HCT116 (cell line): ENCODE data around the gene ISCA1. TPM values are rescaled to one million over a fixed set of nuclear protein-coding genes. Genes with fewer than 3 reads are reported as not detected.

Experiments used
- ATAC-seq: fragments of 200-7000 bp; cut with Tn5 transposase; 2 replicates; pipeline ENCODE4 v1.9.1; 2020; ENCODE audit warnings: mild to moderate bottlenecking, moderate library complexity
- BruUV-seq: library from RNA; stranded (reverse); fragments of 400-500 nt; replicated peaks from 2 replicates; lab custom pipeline; 2021; lab: Mats Ljungman, UMichigan
- CTCF ChIA-PET: fragments of 300-600 bp; sonication (Branson Sonifier 250); formaldehyde crosslinking; loops from one replicate; lab custom pipeline; 2021; ENCODE audit warnings: antibody characterized with exemption; lab: Charles Lee
- POLR2A ChIA-PET: fragments of 300-600, 350-600 bp; sonication (Branson Sonifier 250); formaldehyde crosslinking; loops from one replicate; lab custom pipeline; 2021; ENCODE audit warnings: antibody characterized with exemption; lab: Charles Lee
- RAD21 ChIA-PET, 2 experiments: fragments of 300-600 bp; sonication (Branson Sonifier 250); formaldehyde crosslinking; loops; one replicate each; lab custom pipeline; 2023; ENCODE audit warnings: low total read pairs in 2 of 2; ENCODE audit not compliant: uncharacterized antibody in 2 of 2, unreplicated experiment in 2 of 2, low non-redundant PET in 1 of 2; lab: Charles Lee
- DNase-seq: peaks from one replicate; pipeline ENCODE4 v3.0.0-alpha.2; 2010; ENCODE audit warnings: low read depth, low spot score
- H2AFZ ChIP-seq: fragments of 200-600 bp; shearing (Covaris generic), sonication (generic); 2 replicates; pipeline ENCODE4 v1.6.1; 2017; ENCODE audit warnings: low read depth, mixed run types, mixed read lengths, antibody characterized with exemption, low read length; ENCODE audit not compliant: poor library complexity, severe bottlenecking
- H3K27ac ChIP-seq: 2 replicates; pipeline ENCODE4 v1.5.1; 2012; ENCODE audit warnings: low read depth, low read length
- H3K27me3 ChIP-seq: fragments of 200-600 bp; sonication (generic); 2 replicates; pipeline ENCODE4 v1.6.1; 2016; ENCODE audit warnings: mixed run types, low read length, mixed read lengths; ENCODE audit not compliant: insufficient read depth
- H3K36me3 ChIP-seq, 2 experiments: fragments of 200-500 bp in 1 of 2; fragments of 200-600 bp in 1 of 2; sonication (Bioruptor generic) in 1 of 2; sonication (generic) in 1 of 2; 2 replicates each; pipeline versions ENCODE4 v1.5.1 to v1.6.1; 2014 to 2016; ENCODE audit warnings: low read length in 2 of 2, inconsistent platforms in 1 of 2, mixed read lengths in 1 of 2, mixed run types in 1 of 2; ENCODE audit not compliant: insufficient read depth in 2 of 2, control insufficient read depth in 1 of 2
- H3K4me1 ChIP-seq, 2 experiments: fragments of 200-600 bp in 1 of 2; sonication (generic) in 1 of 2; 2 replicates each; pipeline versions ENCODE4 v1.5.1 to v1.6.1; 2012 to 2017; ENCODE audit warnings: low read length in 2 of 2, inconsistent platforms in 1 of 2, mild to moderate bottlenecking in 1 of 2, mixed read lengths in 1 of 2, mixed run types in 1 of 2, moderate library complexity in 1 of 2; ENCODE audit not compliant: insufficient read depth in 2 of 2, control insufficient read depth in 1 of 2
- H3K4me2 ChIP-seq: fragments of 200-600 bp; sonication (generic); 2 replicates; pipeline ENCODE4 v1.6.1; 2017; ENCODE audit warnings: mixed run types, low read length, mixed read lengths
- H3K4me3 ChIP-seq, 2 experiments: fragments of 200-600 bp in 1 of 2; sonication (generic) in 1 of 2; replicated peaks in 1 of 2; 2 replicates each; pipeline ENCODE4 v1.5.1; 2011 to 2016; ENCODE audit warnings: low read length in 2 of 2, control low read depth in 1 of 2, low read depth in 1 of 2, mild to moderate bottlenecking in 1 of 2, mixed read lengths in 1 of 2, mixed run types in 1 of 2
- H3K79me2 ChIP-seq: fragments of 200-600 bp; sonication (generic); 2 replicates; pipeline ENCODE4 v1.6.1; 2017; ENCODE audit warnings: mild to moderate bottlenecking, mixed run types, low read length, moderate library complexity, mixed read lengths; ENCODE audit not compliant: insufficient read depth
- H3K9ac ChIP-seq: fragments of 200-600 bp; sonication (generic); 2 replicates; pipeline ENCODE4 v1.6.1; 2016; ENCODE audit warnings: low read length, mixed read lengths
- H3K9me2 ChIP-seq: fragments of 200-600 bp; sonication (generic), shearing (Covaris generic); 2 replicates; pipeline ENCODE4 v1.6.1; 2017; ENCODE audit warnings: mixed run types, mild to moderate bottlenecking, moderate library complexity; ENCODE audit not compliant: insufficient read depth
- H3K9me3 ChIP-seq, 2 experiments: fragments of 200-500 bp in 1 of 2; fragments of 200-600 bp in 1 of 2; sonication (Bioruptor generic) in 1 of 2; sonication (generic) in 1 of 2; 2 replicates each; pipeline ENCODE4 v1.6.1; 2014 to 2017; ENCODE audit warnings: low read length in 2 of 2, mixed read lengths in 2 of 2, inconsistent platforms in 1 of 2, low read depth in 1 of 2, mild to moderate bottlenecking in 1 of 2, mixed run types in 1 of 2, moderate library complexity in 1 of 2; ENCODE audit not compliant: control insufficient read depth in 1 of 2, insufficient read depth in 1 of 2
- H4K20me1 ChIP-seq: fragments of 200-600 bp; sonication (generic), shearing (Covaris generic); 2 replicates; pipeline ENCODE4 v1.6.1; 2017; ENCODE audit warnings: mixed run types, mild to moderate bottlenecking, moderate library complexity; ENCODE audit not compliant: insufficient read depth
- CBX3 ChIP-seq: IDR thresholded peaks from 2 replicates; pipeline ENCODE4 v1.6.1; 2012; ENCODE audit warnings: low read depth
- EZH2phosphoT487 ChIP-seq: fragments of 200-600 bp; IDR thresholded peaks from 2 replicates; pipeline ENCODE4 v1.6.1; 2018; ENCODE audit warnings: antibody characterized with exemption, borderline replicate concordance
- MAX ChIP-seq: IDR thresholded peaks from 2 replicates; pipeline ENCODE4 v1.6.1; 2012
- POLR2A ChIP-seq: IDR thresholded peaks from 2 replicates; pipeline ENCODE4 v1.7.0; 2011; ENCODE audit warnings: borderline replicate concordance; ENCODE audit not compliant: insufficient read depth, insufficient read length; ENCODE audit errors: extremely low read depth
- SIN3A ChIP-seq: IDR thresholded peaks from 2 replicates; pipeline ENCODE4 v1.6.1; 2012; ENCODE audit warnings: low read depth
- TCF7L2 ChIP-seq: IDR thresholded peaks from 2 replicates; pipeline ENCODE4 v1.7.0; 2011; ENCODE audit warnings: borderline replicate concordance, inconsistent platforms; ENCODE audit not compliant: insufficient read depth, insufficient read length; ENCODE audit errors: extremely low read depth
- ZFX ChIP-seq: fragments of 450-650 bp; IDR thresholded peaks from 2 replicates; pipeline ENCODE4 v1.6.1; 2017
- intact Hi-C: fragments of 100-400 bp; cut with micrococcal nuclease; formaldehyde crosslinking; loops from 2 replicates; pipeline ENCODE4 v1.10.0; 2022
- total RNA-seq: library from RNA; stranded (reverse); gene quantifications from one replicate; pipeline ENCODE4 v1.2.1, GENCODE V29; 2021; ENCODE audit not compliant: unreplicated experiment
- TF ChIP-seq, protein P1 (sequence below), 3 experiments: fragments of 200-600 bp in 1 of 3; sonication (generic) in 1 of 3; IDR thresholded peaks in 2 of 3; conservative IDR thresholded peaks in 1 of 3; 2 replicates each; pipeline ENCODE4 v1.5.1; 2012 to 2017; ENCODE audit warnings: low read depth in 2 of 3, low read length in 2 of 3, antibody characterized with exemption in 1 of 3, borderline replicate concordance in 1 of 3, control low read depth in 1 of 3, mild to moderate bottlenecking in 1 of 3, mixed read lengths in 1 of 3, mixed run types in 1 of 3, moderate library complexity in 1 of 3; ENCODE audit not compliant: insufficient read depth in 1 of 3

ISCA1 gene
- total RNA-seq, 1 experiment from 2014 or later: 25.7 TPM

DNA sequence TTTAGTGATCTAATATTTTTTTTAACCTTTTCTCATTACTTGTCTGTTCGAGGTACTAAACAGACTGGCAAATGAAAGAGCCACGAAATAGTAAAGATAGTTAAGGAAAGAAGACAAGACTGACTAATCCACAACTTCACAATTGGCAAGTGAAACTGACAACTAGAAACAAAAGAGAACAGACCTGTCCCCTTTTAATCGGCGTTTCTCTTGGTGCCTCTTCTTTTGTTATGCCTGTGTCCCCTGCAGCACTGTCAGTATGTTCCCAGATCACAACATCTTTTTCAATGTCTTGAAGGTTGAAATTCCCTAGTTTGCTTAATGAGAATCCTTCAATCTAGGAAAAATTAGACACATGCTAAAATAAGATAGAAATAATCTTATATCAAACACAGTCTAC, 45.8 kb upstream of the ISCA1 start:
- Histone ChIP-seq H3K9ac (no peak overlapping the region), H3K4me2 (no peak overlapping the region), H2AFZ (no peak overlapping the region), H3K9me3 (no peaks in the 10 kb centered on the region), H3K27ac (no peak overlapping the region), H3K79me2 (no peaks in the 10 kb centered on the region), H3K4me1 (no peaks in the 10 kb centered on the region), H3K9me2 (no peaks in the 10 kb centered on the region), H3K27me3 (no peaks in the 10 kb centered on the region), H4K20me1 (no peaks in the 10 kb centered on the region), H3K36me3 (peaks cover 26 to 35% of the 10 kb centered on the region in 2 experiments), H3K4me3 (no peak overlapping the region)
- ATAC-seq: no peak
- intact Hi-C loops: no loop called here
- no peak for TF ChIP-seq ZFX
- TF ChIP-seq, protein P1, sequence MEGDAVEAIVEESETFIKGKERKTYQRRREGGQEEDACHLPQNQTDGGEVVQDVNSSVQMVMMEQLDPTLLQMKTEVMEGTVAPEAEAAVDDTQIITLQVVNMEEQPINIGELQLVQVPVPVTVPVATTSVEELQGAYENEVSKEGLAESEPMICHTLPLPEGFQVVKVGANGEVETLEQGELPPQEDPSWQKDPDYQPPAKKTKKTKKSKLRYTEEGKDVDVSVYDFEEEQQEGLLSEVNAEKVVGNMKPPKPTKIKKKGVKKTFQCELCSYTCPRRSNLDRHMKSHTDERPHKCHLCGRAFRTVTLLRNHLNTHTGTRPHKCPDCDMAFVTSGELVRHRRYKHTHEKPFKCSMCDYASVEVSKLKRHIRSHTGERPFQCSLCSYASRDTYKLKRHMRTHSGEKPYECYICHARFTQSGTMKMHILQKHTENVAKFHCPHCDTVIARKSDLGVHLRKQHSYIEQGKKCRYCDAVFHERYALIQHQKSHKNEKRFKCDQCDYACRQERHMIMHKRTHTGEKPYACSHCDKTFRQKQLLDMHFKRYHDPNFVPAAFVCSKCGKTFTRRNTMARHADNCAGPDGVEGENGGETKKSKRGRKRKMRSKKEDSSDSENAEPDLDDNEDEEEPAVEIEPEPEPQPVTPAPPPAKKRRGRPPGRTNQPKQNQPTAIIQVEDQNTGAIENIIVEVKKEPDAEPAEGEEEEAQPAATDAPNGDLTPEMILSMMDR (IDR thresholded peaks at IDR 0.05 in 2 of 3, conservative IDR thresholded peaks at IDR 0.05 in 1 of 3; ENCODE audit: borderline replicate concordance in 1 of 3, insufficient read depth in 1 of 3, low read depth in 2 of 3, low read length in 2 of 3): no peak
- CTCF ChIA-PET: no interaction called here
- no peak for DNase-seq
- BruUV-seq: no TSS peak
- POLR2A ChIA-PET: no interaction called here
- RAD21 ChIA-PET: no interaction called here

DNA sequence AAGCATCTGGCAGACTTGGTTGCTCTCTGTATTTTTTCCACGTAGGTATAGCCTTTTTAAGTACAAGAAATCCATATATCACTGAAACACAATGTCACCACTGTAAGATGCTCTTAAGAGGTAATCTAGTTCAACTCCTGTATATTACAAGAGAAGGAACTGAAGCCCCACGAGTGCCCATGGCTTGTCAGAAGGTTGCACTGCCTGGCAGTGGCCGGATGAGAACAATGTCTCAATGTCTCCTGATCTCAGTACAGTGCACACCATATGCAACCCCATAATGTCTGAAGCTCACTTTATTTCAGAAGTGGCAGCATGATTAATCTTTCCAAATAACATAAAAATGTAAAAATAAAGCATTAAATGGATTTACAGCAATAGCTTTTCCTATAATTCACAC, 44.2 kb upstream of the ISCA1 start:
- TF ChIP-seq TCF7L2 (no peak), ZFX (no peak), CBX3 (no peak), POLR2A (no peak), EZH2phosphoT487 (no peak), MAX (no peak), SIN3A (no peak)
- POLR2A ChIA-PET: no interaction called here
- H3K9me2 ChIP-seq: no peaks in the 10 kb centered on the region
- no peak overlapping the region for H2AFZ ChIP-seq
- no peaks in the 10 kb centered on the region for H3K4me1 ChIP-seq
- no peaks in the 10 kb centered on the region for H4K20me1 ChIP-seq
- no peaks in the 10 kb centered on the region for H3K9me3 ChIP-seq
- CTCF ChIA-PET: no interaction called here
- intact Hi-C loops: no loop called here
- DNase-seq: no peak
- no TSS peak for BruUV-seq
- no peak overlapping the region for H3K9ac ChIP-seq
- ATAC-seq: no peak
- H3K27ac ChIP-seq: no peak overlapping the region
- no peaks in the 10 kb centered on the region for H3K27me3 ChIP-seq
- H3K4me3 ChIP-seq: no peak overlapping the region
- H3K79me2 ChIP-seq: no peaks in the 10 kb centered on the region
- H3K36me3 ChIP-seq: peaks cover 26 to 48% of the 10 kb centered on the region in 2 experiments
- H3K4me2 ChIP-seq: no peak overlapping the region
- RAD21 ChIA-PET: no interaction called here
